Mononuclear cell (primary cell): ENCODE results near the gene OR10P1. TPM values are rescaled to one million over a fixed set of nuclear protein-coding genes. Genes with fewer than 3 reads are reported as not detected.
"Not testable (repeated sequence)": the region's sequence is repeated elsewhere in the genome, so short reads cannot be mapped to it uniquely, and the experiment has no call there.

Experiments
- H3K27me3 ChIP-seq: 2 replicates; pipeline ENCODE4 v1.6.0; 2011; ENCODE audit warnings: low read length, control low read depth; ENCODE audit not compliant: insufficient read depth
- H3K4me1 ChIP-seq: 2 replicates; pipeline ENCODE4 v1.5.1; 2011; ENCODE audit warnings: mild to moderate bottlenecking, low read length, control low read depth; ENCODE audit not compliant: insufficient read depth
- H3K4me3 ChIP-seq: 2 replicates; pipeline ENCODE4 v1.5.1; 2011; ENCODE audit warnings: mild to moderate bottlenecking, low read length, moderate library complexity
- H3K9me3 ChIP-seq: 2 replicates; pipeline ENCODE4 v1.5.1; 2011; ENCODE audit warnings: low read depth, mild to moderate bottlenecking, control low read depth, low read length
- total RNA-seq: library from RNA; depleted of rRNA; stranded (reverse); fragments of >200 nt; gene quantifications from one replicate; pipeline ENCODE4 v1.2.3, GENCODE V29; 2012

The OR10P1 gene
- total RNA-seq, 1 donor, result not detected

GRCh38 chr12:55637467-55637866 lies 775 bp downstream of the OR10P1 start:
- H3K9me3 ChIP-seq, result no peaks in the 10 kb centered on the region
- H3K4me1 ChIP-seq, result peaks cover 68% of the 10 kb centered on the region
- H3K27me3 ChIP-seq, result no peaks in the 10 kb centered on the region
- no peak overlapping the region for H3K4me3 ChIP-seq

GRCh38 chr12:55641595-55641994 lies 4.9 kb downstream of the OR10P1 start:
- Histone ChIP-seq H3K27me3 (no peaks in the 10 kb centered on the region), H3K9me3 (no peaks in the 10 kb centered on the region), H3K4me3 (no peak overlapping the region), H3K4me1 (peaks cover 95% of the 10 kb centered on the region)

DNA sequence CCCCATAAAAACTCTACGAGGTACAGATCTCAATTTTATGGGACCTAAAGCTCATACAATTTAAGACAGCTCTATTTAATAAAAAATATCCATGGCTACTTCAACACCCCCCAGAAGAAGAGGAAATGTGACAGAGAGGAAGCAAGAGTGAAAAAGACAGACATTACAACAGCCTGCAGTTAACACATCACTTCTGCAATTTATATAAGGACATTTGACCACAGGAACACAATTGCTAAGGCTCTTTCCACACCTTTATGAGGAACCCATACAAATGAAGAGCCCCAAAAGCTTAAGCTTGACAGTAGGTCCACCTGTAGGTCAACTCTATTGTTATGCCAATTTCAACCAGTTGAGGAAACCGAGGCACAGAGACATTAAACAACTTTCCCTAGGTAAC lies 5.6 kb downstream of the OR10P1 start:
- no peaks in the 10 kb centered on the region for H3K9me3 ChIP-seq
- no peak overlapping the region for H3K4me3 ChIP-seq
- no peaks in the 10 kb centered on the region for H3K27me3 ChIP-seq
- peaks cover 95% of the 10 kb centered on the region for H3K4me1 ChIP-seq

DNA sequence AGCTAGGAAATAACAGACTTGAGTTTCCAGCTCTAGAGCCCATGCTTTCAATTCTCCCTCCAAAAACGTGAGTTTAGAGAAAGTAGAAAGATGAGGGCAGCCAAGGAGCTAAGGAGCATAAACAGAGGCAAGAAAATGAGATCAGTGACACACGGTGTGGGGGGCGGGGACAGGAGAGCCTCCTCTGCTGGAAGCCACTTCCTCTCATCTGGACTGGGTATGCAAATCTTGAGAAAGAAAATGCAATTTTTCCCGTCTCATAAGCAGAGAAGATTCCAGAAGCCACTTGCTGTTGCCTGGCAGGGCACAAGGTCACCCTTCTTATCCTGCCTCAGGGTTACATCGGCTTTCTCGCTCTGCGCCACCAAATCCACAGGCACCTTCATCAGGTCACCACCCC lies 6.0 kb downstream of the OR10P1 start:
- Histone ChIP-seq H3K27me3 (no peaks in the 10 kb centered on the region), H3K4me3 (no peak overlapping the region), H3K4me1 (peaks cover 94% of the 10 kb centered on the region), H3K9me3 (no peaks in the 10 kb centered on the region)

GRCh38 chr12:55644591-55644990 lies 7.9 kb downstream of the OR10P1 start:
- peaks cover 78% of the 10 kb centered on the region for H3K4me1 ChIP-seq
- H3K9me3 ChIP-seq, result no peaks in the 10 kb centered on the region
- H3K27me3 ChIP-seq, result no peaks in the 10 kb centered on the region
- no peak overlapping the region for H3K4me3 ChIP-seq

- Histone ChIP-seq H3K9me3 (no peaks in the 10 kb centered on the region), H3K4me3 (no peak overlapping the region), H3K4me1 (peaks cover 69% of the 10 kb centered on the region), H3K27me3 (no peaks in the 10 kb centered on the region)
Measured at GRCh38 chr12:55647027-55647426, 10.3 kb downstream of the OR10P1 start.

- not testable (repeated sequence) for H3K27me3 ChIP-seq, H3K4me3 ChIP-seq, H3K9me3 ChIP-seq
- H3K4me1 ChIP-seq, result peaks cover 36% of the 10 kb centered on the region
Measured at GRCh38 chr12:55650620-55651298, 14.1 kb downstream of the OR10P1 start.

DNA sequence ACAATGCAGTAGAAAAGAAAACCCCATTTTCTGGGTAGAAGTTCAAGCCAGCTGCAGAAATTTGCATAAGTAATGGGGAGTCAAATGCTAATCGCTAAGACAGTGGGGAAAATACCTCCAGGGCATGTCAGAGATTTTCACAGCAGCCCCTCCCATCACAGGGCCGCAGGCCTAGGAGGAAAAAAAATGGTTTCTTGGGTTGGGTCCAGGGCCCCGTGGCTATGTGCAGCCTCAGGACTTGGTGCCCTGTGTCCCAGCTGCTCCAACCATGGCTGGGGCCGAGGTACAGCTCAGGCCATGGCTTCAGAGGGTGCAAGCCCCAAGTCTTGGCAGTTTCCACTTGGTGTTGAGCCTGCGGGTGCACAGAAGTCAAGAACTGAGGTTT lies 14.6 kb downstream of the OR10P1 start:
- Histone ChIP-seq H3K27me3 (no peaks in the 10 kb centered on the region), H3K9me3 (no peaks in the 10 kb centered on the region), H3K4me3 (no peak overlapping the region), H3K4me1 (peaks cover 35% of the 10 kb centered on the region)

DNA sequence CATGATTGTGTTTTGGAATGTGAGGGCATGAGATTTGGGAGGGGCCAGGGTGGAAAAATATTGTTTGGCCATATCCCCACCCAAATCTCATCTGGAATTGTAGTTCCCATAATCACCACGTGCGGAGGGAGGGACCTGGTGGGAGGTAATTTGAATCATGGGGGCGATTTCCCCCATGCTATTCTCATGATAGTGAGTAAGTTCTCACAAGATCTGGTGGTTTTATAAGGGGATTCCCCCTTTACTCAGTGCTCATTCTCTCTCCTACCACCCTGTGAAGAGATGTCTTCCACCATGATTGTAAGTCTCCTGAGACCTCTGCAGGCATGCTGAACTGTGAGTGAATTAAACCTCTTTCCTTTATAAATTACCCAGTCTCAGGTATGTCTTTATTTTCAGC lies 15.7 kb downstream of the OR10P1 start:
- Histone ChIP-seq H3K9me3 (no peaks in the 10 kb centered on the region), H3K27me3 (no peaks in the 10 kb centered on the region), H3K4me3 (no peak overlapping the region), H3K4me1 (peaks cover 31% of the 10 kb centered on the region)

- no peaks in the 10 kb centered on the region for H3K27me3 ChIP-seq
- H3K4me3 ChIP-seq, result no peak overlapping the region
- no peaks in the 10 kb centered on the region for H3K9me3 ChIP-seq
- H3K4me1 ChIP-seq, result peaks cover 29% of the 10 kb centered on the region
Measured at GRCh38 chr12:55653031-55653430, 16.3 kb downstream of the OR10P1 start.

DNA sequence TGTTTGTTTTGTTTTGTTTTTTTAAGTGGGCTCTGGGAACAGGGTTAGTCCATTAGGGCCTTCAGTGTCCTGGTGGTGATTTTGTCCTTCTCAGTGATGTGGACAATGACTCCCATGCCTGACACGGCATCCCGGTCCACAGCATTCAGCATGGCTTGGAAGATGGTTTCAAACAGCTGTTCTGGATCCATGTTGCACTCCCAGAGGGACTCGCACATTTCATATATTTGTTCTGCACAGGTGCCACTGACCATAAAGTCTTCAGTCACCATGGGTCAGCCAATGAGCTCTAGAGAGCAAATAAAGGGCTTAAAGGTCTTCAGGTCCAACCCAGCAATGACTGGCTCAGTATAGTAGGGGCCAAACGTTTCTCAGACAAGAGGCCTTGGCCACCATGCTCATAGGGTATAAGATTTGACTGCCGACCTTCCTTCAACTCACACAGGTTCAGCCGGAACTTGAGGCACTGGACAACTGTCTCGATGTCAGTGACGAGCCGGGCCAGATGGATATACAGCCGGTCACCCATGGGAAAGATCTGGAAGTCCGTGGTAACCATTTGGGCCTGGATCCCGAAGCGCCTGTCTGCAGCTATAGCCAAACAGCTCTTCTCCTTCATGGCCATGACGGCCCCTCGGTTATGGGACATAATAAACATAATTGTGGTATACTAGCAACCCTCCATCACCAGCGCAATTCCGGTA lies 18.0 kb downstream of the OR10P1 start:
- Histone ChIP-seq H3K4me1 (peaks cover 29% of the 10 kb centered on the region), H3K9me3 (no peaks in the 10 kb centered on the region), H3K4me3 (no peak overlapping the region), H3K27me3 (no peaks in the 10 kb centered on the region)

DNA sequence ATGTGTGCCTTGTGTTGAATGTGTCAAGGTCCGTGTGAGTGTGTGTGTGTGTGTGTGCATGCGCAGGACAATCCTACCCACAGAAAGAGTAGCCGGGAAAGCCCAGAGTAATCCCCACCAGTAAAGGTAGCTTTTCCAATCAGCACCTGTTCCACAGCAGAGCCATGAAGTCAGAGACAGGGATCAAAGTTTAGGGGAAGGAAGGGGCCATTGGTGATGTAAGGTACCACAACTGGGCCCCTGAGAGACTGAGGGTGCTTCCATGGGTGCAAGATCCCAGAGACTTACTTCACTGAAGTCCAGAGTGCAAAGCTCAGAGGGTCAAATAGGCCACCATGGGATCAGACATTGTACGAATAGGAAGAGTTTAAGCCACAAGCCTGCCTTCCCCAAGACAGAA lies 20.5 kb downstream of the OR10P1 start:
- H3K4me1 ChIP-seq, result peaks cover 13% of the 10 kb centered on the region
- no peaks in the 10 kb centered on the region for H3K9me3 ChIP-seq
- H3K4me3 ChIP-seq, result no peak overlapping the region
- H3K27me3 ChIP-seq, result no peaks in the 10 kb centered on the region

DNA sequence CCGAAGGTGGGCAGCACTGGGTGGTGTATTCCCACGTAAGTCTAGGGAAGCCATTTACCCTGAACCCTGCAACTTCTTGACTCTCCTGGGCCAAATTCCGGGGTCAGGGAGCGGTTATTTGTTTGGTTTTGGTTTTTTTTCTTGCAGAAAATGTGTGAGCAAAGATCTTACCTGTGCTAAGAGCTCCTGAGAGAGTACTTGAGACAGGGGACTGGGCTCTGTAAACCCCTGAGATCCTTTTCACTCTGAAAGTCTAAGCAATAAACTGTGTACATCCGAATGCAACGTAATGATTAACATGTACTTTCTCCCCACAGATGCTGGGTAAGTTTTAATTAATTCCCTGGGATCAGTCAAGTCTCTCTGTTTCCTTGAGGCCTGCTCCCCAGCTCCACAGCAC lies 21.5 kb downstream of the OR10P1 start:
- H3K9me3 ChIP-seq, result no peaks in the 10 kb centered on the region
- H3K4me3 ChIP-seq, result no peak overlapping the region
- no peaks in the 10 kb centered on the region for H3K27me3 ChIP-seq
- peaks cover 10% of the 10 kb centered on the region for H3K4me1 ChIP-seq

DNA sequence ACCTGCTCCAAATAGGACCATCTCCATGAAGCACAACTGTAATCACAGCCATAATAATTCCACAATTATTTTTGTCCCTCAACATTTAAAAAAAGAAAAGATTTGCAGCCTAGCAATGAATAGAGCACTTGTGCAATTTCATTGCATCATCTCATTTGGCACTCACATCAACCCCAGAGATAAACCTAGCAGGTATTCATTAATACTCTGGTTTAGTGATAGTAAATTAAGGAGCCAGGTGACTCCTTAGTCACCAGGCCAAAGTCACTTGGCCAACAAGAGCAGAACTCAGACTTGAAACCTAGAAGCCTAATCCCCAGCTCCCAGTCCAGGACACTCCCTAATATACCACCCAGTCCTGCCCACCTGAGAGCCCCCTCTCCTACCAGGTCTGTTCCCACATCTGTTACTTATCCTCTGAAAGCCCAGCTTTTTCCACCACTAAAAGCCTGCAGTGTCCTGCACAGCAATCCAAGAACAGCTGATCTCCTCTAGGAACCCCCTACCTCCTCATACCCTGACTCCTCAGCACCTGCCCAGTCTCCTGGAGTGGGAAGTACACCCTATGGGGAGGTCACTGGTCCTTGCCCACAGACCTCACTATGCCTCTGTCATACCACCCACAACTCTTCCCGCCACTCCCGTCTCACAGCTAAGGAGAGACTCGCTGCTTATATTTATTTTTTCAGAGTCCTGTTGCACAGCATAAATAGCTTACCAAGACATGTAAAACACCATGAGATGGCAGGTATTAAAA lies 22.1 kb downstream of the OR10P1 start:
- no peaks in the 10 kb centered on the region for H3K9me3 ChIP-seq
- peaks cover 10% of the 10 kb centered on the region for H3K4me1 ChIP-seq
- no peak overlapping the region for H3K4me3 ChIP-seq
- H3K27me3 ChIP-seq, result no peaks in the 10 kb centered on the region

DNA sequence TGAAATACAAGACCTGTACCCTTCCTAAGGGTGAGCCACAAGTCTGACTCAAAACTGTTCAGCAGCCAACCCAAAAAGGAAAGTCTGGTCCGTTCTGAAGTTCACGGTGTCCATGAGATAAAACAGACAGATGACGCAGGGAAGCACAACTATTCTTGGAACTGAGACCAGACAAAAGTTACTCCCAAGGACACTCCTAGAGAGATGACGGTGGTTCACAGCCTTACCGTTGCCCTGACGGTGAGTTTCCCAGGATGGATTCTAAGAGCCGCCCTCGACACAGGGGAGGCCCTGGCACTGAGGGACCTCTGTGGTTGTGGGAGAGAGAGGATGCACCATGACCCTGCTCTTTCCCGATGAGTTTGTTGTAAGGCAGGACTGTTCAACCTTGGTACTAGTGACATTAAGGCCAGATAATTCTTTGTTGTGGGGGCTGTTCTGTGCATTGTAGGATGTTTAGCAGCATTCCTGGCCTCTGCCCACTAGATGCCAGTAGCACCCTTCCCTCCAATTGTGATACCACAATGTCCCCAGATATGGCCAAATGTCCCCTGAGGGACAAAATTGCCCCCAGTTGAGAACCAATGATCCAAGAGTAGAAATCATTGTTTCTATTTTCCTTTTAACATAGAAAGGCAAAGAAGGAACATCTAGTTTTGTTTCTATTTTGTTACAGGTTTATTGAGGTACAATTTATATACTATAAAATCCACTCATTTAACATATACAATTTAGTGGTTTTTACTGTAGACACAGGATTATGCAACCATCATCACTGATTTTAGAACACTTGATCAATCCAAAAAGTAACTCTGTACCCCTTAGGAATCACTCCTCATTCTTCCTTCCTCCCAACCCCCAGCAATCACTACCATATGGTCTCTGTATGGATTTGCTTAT lies 23.0 kb downstream of the OR10P1 start:
- no peaks in the 10 kb centered on the region for H3K27me3 ChIP-seq
- H3K4me1 ChIP-seq, result peaks cover 10% of the 10 kb centered on the region
- no peaks in the 10 kb centered on the region for H3K9me3 ChIP-seq
- no peak overlapping the region for H3K4me3 ChIP-seq
